OCI-LY7 (cell line): ENCODE data around the gene RANBP3L. TPM values are rescaled to one million over a fixed set of nuclear protein-coding genes. Genes with fewer than 3 reads are reported as not detected.
"Not testable (repeated sequence)": the region's sequence is repeated elsewhere in the genome, so short reads cannot be mapped to it uniquely, and the experiment has no call there.

Source experiments
- BruUV-seq: library from RNA; stranded (reverse); fragments of 400-500 nt; replicated peaks from 2 replicates; lab custom pipeline; 2021; lab: Mats Ljungman, UMichigan
- CTCF ChIA-PET: fragments of 300-600 bp; sonication (Branson Sonifier 250); formaldehyde crosslinking; loops from one replicate; lab custom pipeline; 2022; ENCODE audit warnings: antibody characterized with exemption; ENCODE audit not compliant: unreplicated experiment; lab: Charles Lee
- POLR2A ChIA-PET: fragments of 300-600 bp; sonication (Branson Sonifier 250); formaldehyde crosslinking; loops from one replicate; lab custom pipeline; 2022; ENCODE audit warnings: antibody characterized with exemption; lab: Charles Lee
- DNase-seq: peaks from one replicate; pipeline ENCODE4 v3.0.0-alpha.2; 2015; ENCODE audit warnings: low spot score
- H2AFZ ChIP-seq: fragments of 200-600 bp; sonication (generic), shearing (Covaris generic); 2 replicates; pipeline ENCODE4 v1.6.1; 2014; ENCODE audit warnings: mild to moderate bottlenecking, antibody characterized with exemption, low read length, moderate library complexity
- H3K27ac ChIP-seq: fragments of 200-600 bp; sonication (generic); 2 replicates; pipeline ENCODE4 v1.5.1; 2014; ENCODE audit warnings: mixed run types, low read depth, mild to moderate bottlenecking, moderate library complexity, low read length, inconsistent platforms; ENCODE audit not compliant: poor library complexity, severe bottlenecking
- H3K36me3 ChIP-seq: fragments of 200-600 bp; sonication (generic); 2 replicates; pipeline ENCODE4 v1.6.1; 2014; ENCODE audit warnings: mild to moderate bottlenecking, antibody characterized with exemption, low read length, moderate library complexity, mixed read lengths; ENCODE audit not compliant: insufficient read depth
- H3K4me1 ChIP-seq: fragments of 200-600 bp; sonication (generic); 2 replicates; pipeline ENCODE4 v1.5.1; 2014; ENCODE audit warnings: mild to moderate bottlenecking, low read length; ENCODE audit not compliant: insufficient read depth, poor library complexity, severe bottlenecking
- H3K4me2 ChIP-seq: fragments of 200-600 bp; sonication (generic); 2 replicates; pipeline ENCODE4 v1.6.1; 2014; ENCODE audit warnings: mild to moderate bottlenecking, low read length
- H3K4me3 ChIP-seq: fragments of 200-600 bp; sonication (generic); 2 replicates; pipeline ENCODE4 v1.5.1; 2014; ENCODE audit warnings: mild to moderate bottlenecking, low read depth, low read length; ENCODE audit not compliant: poor library complexity, severe bottlenecking
- H3K79me2 ChIP-seq: fragments of 200-600 bp; sonication (generic); 2 replicates; pipeline ENCODE4 v1.6.1; 2016; ENCODE audit warnings: low read depth, mild to moderate bottlenecking, low read length, moderate library complexity, mixed read lengths; ENCODE audit not compliant: insufficient read depth
- H3K9me2 ChIP-seq: fragments of 200-600 bp; sonication (generic); 2 replicates; pipeline ENCODE4 v1.6.1; 2016; ENCODE audit warnings: mild to moderate bottlenecking, low read length, mixed read lengths; ENCODE audit not compliant: insufficient read depth
- H3K9me3 ChIP-seq: fragments of 200-600 bp; sonication (generic); 2 replicates; pipeline ENCODE4 v1.6.1; 2014; ENCODE audit warnings: mild to moderate bottlenecking, mixed run types, low read length, mixed read lengths
- H4K20me1 ChIP-seq: fragments of 200-600 bp; sonication (generic); 2 replicates; pipeline ENCODE4 v1.6.1; 2014; ENCODE audit warnings: mild to moderate bottlenecking, antibody characterized with exemption, low read length, moderate library complexity, mixed read lengths; ENCODE audit not compliant: insufficient read depth
- EZH2phosphoT487 ChIP-seq: fragments of 200-600 bp; sonication (generic); IDR thresholded peaks from 2 replicates; pipeline ENCODE4 v1.6.1; 2018; ENCODE audit warnings: low read depth, borderline replicate concordance, mild to moderate bottlenecking, mixed run types, antibody characterized with exemption, low read length, moderate library complexity, mixed read lengths
- intact Hi-C: fragments of 100-400 bp; cut with micrococcal nuclease; formaldehyde crosslinking; loops from one replicate; pipeline ENCODE4 v1.10.0; 2022; ENCODE audit not compliant: unreplicated experiment
- total RNA-seq, 2 experiments: library from RNA; depleted of rRNA in 1 of 2; stranded (reverse); fragments of >200 nt in 1 of 2; shearing (Covaris generic) in 1 of 2; gene quantifications; 2 replicates each; pipeline ENCODE4 v1.2.3, GENCODE V29; 2014 to 2022
- TF ChIP-seq, protein P1 (sequence below): fragments of 200-600 bp; sonication (generic); conservative IDR thresholded peaks from 2 replicates; pipeline ENCODE4 v1.5.1; 2014; ENCODE audit warnings: mild to moderate bottlenecking, antibody characterized with exemption, low read length, moderate library complexity, mixed read lengths

Gene RANBP3L
- total RNA-seq, 2 experiments from 2014 or later = not detected

DNA sequence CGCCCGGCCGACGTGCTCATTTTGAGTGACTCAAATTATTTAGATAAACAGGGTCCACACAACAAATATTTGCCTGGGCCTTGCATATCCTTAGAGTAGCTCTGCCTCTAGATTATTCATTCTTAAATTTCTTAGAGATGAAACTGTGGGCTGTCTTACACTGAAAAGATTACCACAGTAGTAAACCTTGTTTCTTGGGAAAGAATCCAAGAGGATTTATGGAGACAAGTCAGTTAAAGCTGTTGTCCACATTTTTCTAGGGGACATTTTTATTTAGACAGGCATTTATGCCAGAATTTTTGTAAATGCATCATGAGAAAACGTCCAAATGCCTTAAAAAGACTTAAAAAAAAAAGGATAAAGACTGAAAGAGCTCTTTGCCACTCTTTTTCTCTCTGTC lies 32.6 kb upstream of the RANBP3L start:
- POLR2A ChIA-PET = interaction anchor here (0.5 to 1.9 kb wide), 6 partner anchors 13 to 1247 kb away, joined by 3 to 7 read pairs (median 4); no protein-coding TSS in a partner anchor

GRCh38 chr5:36332720-36333119 lies 31.0 kb upstream of the RANBP3L start:
- CTCF ChIA-PET, H3K36me3 ChIP-seq, BruUV-seq: not testable (repeated sequence)

More for the DNA sequence above, 32.6 kb upstream of the RANBP3L start:
- Histone ChIP-seq H3K9me3 (no peaks in the 10 kb centered on the region), H3K27ac (no peak overlapping the region), H2AFZ (no peak overlapping the region), H3K36me3 (no peaks in the 10 kb centered on the region), H3K4me1 (no peaks in the 10 kb centered on the region), H3K79me2 (no peaks in the 10 kb centered on the region), H4K20me1 (no peaks in the 10 kb centered on the region), H3K4me2 (no peak overlapping the region), H3K9me2 (no peaks in the 10 kb centered on the region), H3K4me3 (no peak overlapping the region)
- no peak for TF ChIP-seq EZH2phosphoT487
- TF ChIP-seq, protein P1, sequence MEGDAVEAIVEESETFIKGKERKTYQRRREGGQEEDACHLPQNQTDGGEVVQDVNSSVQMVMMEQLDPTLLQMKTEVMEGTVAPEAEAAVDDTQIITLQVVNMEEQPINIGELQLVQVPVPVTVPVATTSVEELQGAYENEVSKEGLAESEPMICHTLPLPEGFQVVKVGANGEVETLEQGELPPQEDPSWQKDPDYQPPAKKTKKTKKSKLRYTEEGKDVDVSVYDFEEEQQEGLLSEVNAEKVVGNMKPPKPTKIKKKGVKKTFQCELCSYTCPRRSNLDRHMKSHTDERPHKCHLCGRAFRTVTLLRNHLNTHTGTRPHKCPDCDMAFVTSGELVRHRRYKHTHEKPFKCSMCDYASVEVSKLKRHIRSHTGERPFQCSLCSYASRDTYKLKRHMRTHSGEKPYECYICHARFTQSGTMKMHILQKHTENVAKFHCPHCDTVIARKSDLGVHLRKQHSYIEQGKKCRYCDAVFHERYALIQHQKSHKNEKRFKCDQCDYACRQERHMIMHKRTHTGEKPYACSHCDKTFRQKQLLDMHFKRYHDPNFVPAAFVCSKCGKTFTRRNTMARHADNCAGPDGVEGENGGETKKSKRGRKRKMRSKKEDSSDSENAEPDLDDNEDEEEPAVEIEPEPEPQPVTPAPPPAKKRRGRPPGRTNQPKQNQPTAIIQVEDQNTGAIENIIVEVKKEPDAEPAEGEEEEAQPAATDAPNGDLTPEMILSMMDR = no peak
- CTCF ChIA-PET = no interaction called here
- no peak for DNase-seq
- intact Hi-C loops = no loop called here
- no TSS peak for BruUV-seq

DNA sequence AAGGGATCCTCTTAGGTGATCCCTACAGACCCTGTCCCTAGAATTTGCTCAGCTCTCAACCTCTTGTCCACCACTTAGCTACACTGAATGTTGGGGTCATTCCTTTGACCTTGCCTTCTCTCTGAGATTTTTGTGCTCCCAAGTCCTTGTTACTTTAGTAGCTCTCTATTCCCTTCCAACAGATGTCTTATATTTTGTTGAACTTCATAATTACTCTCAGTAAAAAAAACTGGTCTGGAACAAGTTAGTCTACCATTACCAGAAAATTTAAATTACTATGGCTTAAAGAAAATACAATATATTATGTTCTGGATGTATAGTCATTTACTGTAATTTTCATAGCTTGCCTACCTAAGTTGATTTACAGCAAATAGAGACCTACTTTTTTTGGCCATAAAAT lies 23.5 kb upstream of the RANBP3L start:
- no peak overlapping the region for H3K4me3 ChIP-seq
- intact Hi-C loops = no loop called here
- no peaks in the 10 kb centered on the region for H3K36me3 ChIP-seq
- H3K9me2 ChIP-seq = no peaks in the 10 kb centered on the region
- no TSS peak for BruUV-seq
- H3K4me2 ChIP-seq = no peak overlapping the region
- H3K4me1 ChIP-seq = no peaks in the 10 kb centered on the region
- CTCF ChIA-PET = no interaction called here
- DNase-seq = no peak
- no peaks in the 10 kb centered on the region for H3K79me2 ChIP-seq
- no peaks in the 10 kb centered on the region for H4K20me1 ChIP-seq
- H3K27ac ChIP-seq = no peak overlapping the region
- TF ChIP-seq EZH2phosphoT487 = no peak
- TF ChIP-seq, protein P1 = no peak
- H3K9me3 ChIP-seq = no peaks in the 10 kb centered on the region
- POLR2A ChIA-PET = interaction anchor here (0.7 kb wide), 1 partner anchor 43 kb away, joined by 3 read pairs; no protein-coding TSS in a partner anchor
- H2AFZ ChIP-seq = no peak overlapping the region

More at GRCh38 chr5:36332720-36333119, 31.0 kb upstream of the RANBP3L start:
- H3K4me3 ChIP-seq, H3K27ac ChIP-seq, H3K4me2 ChIP-seq, intact Hi-C loops, H2AFZ ChIP-seq, H3K79me2 ChIP-seq, DNase-seq, H3K9me3 ChIP-seq, H3K4me1 ChIP-seq, H3K9me2 ChIP-seq, H4K20me1 ChIP-seq: not testable (repeated sequence)
- POLR2A ChIA-PET = interaction anchor here (0.5 to 0.9 kb wide), 3 partner anchors 9 to 1247 kb away, joined by 3 to 4 read pairs (median 3); no protein-coding TSS in a partner anchor
